Hippocampal formation (tissue), 2 donors: ENCODE data around the gene TAOK1.

Source experiments
- DNase-seq, 2 donors: peaks; one replicate each; lab custom pipeline; 2025; lab: John Stamatoyannopoulos, UW

Gene TAOK1

DNA sequence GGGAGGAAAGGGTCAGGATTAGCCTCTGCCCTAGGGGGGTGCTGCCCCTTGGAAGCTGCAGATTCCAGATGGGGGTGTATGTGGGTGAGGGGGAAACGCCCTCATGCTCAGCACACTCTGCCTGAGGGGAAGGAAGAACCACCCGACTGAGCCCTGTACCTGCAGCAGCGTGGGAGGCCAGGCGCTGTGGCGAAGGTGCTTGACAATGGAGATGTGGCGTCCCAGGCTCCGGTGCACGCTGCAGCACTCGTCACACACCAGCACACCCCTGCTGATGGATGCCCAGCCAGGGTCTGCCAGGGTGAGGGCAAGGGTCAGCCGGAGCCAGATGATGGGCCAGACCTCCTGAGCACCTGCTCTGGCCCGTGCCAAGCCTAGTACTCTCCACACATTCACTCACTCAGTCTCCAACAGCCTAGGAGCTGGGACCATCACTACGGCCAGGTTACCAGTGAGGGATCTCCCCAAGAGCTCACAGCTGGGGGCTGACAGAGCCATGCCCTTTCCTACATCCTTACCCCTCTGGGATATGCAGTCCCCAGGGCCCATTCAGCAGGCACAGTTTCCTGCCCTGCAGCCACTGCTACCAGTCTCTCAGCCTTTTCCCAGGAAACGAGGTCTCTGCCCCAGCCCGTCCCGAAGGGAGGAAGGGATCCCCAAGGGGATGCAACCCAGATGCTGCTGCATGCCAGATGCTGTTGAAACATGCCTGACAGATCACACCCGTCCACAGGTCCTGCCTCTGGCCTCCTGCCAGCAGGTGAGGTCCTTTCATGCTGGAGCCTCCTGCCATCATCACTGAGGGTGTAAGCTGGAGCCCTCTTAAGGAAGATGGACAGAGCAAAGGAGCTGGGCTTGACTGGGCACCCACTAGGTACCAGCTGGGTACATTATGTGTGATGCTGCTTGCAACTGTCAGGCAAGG is 193.4 kb downstream of the TAOK1 start:
- no peak for DNase-seq

DNA sequence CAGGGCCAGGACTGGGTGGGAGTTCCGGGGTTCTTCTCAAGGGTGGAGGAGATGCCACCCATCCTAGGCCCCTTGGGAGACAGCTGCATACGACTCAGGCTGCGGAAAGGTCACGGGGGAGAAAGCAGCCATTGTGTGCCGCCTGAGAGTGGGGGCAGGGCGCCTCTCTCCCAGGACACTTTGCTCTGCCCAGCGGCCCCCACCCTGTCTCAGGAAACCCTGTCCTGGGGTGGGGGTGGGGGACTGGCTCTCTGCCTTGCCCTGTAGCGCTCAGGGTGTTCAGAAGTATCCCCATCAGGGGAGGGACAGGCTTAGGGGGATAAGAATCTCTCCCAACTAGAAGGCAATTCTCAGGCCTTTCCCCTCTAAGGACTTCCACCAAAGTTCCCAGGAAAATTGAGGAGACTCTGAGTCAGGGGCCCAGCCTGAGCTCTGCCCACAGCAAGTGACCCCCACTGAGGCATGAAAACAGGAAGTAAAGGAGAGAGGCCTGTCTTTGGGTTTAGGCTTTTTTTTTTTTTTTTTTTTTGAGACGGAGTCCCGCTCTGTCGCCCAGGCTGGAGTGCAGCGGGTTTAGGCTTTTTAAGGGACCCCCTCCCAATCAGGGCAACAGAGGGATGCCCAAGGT is 194.4 kb downstream of the TAOK1 start:
- DNase-seq: peak; percentile 60 to 80

DNA sequence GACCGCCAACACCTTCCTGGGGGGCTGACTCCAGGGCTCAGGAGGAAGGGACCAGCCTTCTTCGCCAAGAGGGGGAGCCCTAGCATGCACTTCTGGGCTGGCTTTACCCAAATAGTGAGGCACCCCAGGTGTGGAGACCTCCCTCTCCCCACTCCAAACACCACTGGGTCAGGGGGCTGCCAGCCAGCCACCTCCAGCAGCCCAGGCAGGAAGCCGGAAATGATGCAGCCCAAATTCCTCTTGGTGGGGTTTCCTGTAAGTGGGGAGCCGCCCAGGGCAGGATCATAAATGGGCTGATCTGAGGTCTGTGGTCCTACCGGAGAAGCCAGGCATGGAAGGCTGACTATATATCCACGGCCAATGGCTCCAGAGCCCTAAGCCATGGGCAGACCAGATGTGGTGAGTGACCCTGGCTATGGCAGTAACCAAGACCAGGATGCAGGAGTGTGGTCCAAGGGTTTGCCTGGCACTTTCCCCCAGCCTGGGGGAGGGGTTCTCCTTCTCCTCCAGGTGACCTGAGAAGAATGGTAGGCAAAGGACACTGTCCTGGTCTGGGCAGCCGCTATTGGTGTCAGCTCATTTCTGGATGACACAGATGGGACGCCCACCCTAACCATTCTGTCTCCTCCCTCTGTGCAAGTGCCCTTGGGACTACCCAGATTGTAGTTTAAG is 195.1 kb downstream of the TAOK1 start:
- no peak for DNase-seq

DNA sequence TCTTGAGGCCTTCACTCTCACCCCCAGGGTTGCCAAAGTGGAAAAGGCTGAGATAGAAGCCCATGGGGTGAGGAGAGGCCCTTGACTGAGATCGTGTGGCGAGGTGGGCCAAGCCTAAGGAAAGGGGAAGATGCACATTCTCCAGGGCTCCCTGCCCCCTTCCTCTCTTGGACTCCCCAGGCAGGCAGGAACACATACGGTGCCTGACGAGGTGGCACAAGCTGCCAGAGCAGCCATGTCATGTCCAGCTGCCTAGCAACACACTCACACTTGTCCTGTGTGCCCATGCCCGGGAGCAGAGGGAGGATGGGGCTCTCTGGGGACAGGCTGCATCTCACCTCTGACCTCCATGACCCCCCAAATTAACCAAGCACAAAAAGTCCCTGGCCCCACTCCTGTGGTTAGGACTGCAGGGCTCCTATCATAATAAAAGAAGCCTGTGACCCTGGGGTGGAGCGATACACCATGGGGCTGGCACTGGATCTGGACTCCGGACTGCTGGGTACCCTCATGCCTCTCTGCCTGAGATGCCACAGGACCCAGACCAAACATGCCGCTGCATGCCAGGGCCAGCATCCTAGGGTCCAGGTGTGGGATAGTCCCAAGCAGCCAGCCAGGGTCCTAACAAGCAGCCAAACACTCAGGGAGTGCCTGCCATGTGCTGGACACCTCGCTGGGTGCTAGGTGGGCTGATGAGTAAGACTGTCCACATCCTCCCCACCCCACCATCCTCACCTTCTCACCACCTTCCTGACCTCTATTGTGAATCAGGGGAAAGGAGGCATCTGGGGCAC is 196.7 kb downstream of the TAOK1 start:
- no peak for DNase-seq

DNA sequence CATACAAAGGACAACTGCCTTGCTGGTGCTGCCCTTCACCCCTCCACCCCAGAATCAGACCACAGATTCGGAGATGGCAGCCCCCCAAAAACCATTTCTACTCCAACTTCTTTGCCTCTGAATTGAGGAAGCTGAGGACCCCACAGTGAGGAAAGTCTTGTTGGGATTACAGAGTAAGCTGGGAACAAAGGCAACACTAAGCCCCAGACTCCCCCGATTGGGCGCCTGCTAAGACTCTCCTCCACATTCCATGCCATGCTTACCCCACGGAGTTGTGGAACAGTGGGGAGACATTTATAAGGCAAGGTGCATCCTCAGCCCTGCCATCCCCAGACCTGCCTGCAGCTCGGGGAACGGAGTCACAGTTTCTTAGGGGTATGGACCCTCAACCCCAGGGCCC is 197.4 kb downstream of the TAOK1 start:
- DNase-seq: no peak

DNA sequence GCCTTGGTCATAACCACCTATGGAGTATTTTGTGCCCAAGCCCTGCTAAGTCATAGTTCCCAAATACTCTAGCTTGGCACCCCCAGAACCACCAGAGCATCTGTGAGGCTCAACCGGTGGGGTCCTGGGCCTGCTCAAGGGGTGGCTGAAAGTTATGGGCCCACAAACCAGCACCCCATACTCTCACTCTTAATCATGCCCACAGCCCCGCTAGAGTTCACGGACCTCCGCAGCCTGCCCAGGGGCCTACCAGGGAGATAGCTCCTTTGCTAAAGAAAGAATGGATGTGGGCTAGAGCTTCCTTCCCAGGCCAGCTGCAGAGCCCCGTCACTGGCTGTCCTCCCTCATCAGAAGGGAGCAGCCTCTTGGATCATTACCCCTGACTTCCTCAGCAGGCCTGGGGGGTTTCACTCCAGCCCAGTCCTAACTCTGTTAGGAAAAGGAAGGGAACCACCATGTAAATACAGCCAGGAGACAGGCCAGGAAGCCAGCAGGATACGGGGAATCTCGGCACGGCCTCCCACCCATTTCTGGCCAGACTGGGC is 197.9 kb downstream of the TAOK1 start:
- no peak for DNase-seq

DNA sequence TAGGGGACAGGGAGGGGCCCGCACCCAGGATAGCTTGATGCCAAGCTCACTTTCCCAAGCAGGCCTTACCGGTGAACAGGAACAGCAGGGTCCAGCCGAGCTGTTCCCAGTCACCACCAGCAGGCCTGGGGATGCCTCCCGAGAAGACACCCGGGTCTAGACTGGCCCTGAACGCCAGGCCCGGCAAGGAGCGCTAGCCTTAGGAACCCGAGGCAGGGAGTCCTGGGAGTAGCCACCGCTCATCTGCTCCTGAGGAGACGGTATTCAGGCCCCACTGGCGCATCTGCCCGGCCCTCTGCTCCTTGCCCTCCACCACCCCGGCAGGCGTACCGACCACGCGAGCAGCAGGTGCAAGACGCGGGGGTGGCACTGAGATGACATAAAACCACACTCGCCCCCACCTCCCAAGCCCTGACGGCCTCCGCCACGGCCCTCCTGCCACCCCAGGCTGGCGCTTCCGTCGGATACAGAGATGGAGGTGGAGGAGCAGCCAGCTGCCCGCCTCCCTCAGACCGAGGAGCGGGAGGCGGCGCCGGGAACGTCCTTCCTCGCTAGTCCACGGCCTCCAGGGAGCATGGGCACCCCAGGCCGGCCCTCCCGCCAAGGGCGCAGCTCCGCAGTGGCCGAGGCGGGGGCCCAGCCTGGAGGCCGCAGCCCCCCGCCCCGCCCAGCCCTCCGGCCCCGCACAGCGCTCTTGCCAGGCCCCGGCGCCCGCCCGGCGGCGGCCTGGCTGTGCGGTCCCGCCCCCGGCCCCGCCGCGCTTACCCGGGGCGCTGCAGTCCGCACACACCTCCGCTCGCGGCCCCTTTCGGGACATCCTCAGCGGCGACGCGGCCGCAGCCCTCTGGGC is 198.6 kb downstream of the TAOK1 start:
- DNase-seq: peak in 1 of 2 donors; percentile 30

DNA sequence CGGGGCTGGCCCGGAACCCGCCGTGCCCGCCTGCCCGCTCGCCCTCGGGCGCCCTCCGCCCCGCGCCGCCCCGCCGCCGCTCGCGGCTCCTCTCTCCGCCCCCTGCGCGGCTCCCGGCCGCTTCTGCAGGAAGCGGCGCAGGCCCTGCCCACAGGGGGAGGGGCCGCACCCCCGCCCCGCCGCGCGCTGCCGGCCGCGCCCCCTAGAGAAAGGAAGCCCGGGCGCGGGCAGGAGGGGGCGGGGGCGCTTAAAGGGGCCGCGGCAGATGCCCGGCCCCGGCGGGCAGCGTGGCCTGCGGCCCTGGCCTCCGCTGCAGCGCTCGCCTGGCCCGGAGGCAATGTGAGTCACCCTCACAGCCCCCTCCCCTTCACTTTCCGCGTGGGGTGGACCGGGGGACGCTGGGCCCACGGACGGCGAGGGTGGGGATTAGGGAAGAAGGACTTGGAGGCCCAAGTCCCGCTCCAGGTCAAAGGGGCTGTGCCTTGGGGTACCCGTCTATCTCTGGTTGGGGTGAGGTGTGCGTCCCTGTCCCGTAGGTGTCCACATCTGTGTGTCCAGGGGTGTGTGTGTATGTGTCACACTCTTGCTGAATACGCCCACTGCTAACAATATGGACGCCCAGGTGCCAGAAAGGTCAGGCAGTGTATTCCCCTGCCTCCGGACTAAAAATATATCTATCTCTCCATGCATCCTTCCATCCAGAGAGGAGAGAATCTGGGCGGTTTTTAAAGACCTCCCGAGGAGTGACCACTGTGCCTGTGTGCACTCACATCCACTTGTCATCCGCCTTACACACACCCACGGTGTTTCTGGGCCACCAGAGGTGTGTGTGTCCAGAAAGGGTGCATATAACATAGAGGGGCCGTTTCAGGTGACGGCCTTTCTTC is 199.6 kb downstream of the TAOK1 start, which contains the start of gene GIT1:
TSS of gene GIT1 (minus strand) at position 125 of the 887 bp plus-strand sequence. CDS start 270 bp downstream, outside the sequence.
- DNase-seq: peak; percentile 82 to 87

DNA sequence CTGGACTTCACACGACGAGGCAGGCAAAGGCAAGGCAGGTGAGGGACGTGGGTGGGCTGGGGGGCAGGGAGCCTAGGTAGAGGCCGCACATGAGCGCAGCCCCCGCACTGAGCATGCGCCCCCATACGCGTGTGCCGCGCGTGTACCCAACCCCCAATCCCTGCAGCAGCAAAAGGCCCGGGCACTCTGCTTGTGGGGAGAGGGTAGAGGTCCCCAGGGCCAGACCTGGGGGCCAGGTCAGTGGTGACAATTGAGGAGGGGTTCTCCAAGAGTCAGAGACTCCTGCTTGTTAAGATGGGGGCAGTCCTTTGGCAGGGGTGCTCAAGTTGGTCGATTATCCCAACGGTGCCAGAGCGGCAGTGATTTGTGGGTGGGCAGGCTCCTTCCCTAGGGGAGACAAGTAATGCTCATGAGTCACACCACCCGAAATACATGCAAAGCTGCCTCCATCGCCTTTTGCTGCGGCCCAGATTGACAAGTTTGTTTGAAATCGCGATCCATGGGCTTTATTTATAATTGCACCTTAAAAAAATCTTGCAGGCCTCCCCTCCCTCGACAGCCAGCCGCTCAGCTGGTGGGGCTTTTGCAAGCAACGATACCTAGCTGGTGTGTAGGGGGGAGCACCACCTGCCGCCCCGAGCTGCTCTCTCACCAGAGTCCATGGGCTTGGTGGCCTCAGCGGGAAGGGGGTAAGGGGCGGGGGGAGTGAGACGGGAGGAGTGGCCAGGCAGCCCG is 200.4 kb downstream of the TAOK1 start:
- peak in 1 of 2 donors; percentile 43 for DNase-seq

DNA sequence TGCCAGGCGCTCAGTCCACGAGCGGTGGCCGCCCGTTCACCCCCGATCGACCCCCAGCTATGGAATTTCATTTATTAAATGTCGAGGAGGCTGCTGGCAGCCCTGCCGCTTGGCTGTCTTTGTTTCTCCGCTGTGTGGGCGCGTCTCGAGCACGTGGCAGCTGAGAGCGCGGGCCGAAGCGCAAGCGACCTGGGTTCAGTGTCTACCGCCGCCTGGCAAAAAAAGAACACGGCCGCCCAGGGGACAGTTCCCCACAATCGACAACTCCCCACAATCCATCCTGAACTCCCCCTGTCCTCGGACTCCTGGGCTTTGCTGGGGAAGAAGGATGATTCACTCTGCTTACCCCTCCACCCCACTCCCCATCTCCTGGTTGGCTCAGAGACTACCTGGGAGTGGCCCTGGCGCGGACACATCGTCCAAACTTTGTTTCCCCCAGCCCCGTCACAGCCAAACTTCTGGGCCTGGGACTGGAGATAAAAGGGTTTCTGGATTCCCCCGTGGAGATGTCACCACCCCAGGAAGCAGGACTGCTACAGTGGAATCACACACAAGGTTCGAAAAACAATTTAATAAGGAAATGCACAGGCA is 201.1 kb downstream of the TAOK1 start:
- no peak for DNase-seq

DNA sequence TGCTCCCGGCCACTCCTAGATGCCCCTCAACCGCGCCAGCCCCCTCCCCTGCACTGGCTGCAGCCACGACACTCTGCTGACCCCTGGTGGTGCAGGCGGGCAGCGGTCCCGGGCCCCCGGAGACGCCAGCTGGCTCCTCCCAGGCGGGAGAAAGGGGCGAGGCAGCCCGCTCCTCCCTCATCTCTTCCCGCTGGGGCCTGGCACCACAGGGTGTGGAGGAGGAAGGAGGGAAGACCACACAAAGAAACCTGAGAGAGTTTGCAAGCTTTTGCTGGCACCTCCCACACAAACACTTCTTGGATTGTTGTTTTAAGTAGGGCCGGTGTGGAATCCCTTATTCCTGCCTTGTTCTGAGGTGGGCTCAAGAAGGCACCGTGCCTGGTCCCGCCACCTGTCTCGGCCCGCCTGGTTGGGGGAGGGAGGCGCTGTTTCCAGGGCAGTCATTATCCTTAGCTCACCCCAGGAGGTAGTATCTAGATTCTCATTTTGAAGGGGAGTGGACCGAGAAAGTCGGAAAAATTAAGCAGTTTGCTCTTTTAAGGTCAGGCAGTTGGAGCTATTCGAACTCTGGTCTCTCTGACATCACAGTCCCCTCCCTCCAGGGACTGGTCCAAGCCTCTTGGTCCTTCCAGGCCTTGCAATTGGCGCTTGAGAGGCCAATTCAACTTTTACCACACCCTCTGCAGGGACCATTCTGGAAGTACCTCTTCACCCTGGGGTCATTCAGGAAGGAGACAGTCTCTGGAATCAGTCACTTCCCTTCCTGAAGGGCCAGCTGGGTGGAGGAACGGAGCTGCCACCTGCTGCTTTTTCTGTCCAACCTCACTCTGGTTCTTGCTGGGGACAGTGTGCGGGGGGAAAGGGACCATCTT is 201.8 kb downstream of the TAOK1 start:
- DNase-seq: peak; percentile 83 to 91

DNA sequence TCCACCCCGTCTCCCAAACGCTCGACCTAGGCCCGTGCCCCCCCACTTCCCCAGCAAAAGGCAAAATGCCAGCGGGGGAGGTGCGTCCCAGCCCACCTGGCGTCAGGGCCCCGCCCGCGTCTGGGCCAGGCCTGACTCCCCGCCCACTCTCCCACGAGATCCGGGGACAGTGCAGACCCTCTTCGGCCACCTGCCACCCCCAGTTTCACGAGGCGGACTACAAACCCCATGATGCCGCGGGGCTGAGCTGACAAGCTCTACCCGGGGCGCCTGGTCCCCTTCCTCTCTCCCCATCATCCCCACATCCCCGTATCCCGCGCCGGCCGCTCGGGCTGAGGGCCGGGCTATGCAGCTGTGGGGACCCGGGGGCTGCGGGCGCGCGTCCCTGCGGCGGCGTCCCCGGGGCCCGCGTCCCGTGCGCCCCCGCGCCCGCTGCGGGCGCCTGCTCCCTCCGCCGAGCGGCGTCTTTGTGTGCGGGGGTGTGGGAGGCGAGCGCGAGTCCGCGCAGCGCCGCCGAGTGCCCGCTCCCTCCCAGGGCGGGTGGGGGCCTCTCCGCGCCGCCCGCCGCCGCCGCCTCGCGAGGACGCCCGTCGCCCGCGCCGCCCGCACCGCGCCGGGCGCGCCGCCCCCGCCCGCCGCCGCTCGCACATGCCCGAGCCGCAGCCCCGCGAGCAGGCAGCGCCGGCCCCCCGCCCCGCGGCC is 202.8 kb downstream of the TAOK1 start, which contains the start of gene ANKRD13B:
TSS of gene ANKRD13B (plus strand) at position 283 of the 702 bp plus-strand sequence. CDS start 490 bp downstream, outside the sequence.
- DNase-seq: peak; percentile 60 to 80

DNA sequence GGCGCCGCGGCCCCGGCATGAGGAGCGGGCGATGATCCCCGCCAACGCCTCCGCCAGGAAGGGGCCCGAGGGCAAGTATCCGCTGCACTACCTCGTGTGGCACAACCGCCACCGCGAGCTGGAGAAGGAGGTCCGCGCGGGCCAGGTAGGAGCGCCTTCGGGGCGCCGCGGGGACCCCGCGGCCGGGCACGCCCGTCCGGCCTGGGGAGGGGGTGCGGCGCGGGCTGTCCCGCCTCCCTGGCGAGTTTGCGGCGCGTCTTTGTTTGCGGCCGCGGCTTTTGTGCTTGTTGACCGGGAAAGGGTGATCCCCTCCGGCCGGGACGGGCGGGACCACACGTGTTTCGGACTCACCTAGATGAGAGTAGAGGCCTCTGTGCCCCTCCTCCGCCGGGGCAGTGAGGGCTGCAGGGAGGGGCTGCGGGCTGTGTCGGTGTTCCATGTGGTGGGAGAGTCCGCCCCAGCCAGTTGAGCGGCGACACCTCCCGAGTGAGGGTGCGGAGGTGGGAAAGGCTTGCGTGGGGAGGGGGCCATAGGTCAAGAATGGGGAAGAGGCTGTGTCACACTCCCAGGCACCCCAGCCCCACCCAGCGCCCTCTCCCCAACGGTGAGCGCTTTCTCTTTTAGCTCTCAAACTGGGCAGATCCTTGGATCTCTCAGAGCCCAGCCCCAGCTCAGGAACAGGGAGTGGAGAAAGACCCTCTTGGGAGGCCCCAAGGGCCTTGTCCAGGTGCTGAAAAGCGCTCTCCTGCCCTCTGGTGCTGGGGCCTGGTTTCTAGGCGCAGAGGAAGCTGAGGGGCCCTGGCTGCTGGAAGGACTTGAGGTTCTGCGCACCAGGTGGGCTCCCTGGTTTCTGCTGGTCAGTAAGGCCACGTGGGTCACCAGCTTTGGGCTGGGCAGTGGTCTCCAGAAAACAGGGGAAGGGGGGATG is 203.7 kb downstream of the TAOK1 start:
- no peak for DNase-seq

DNA sequence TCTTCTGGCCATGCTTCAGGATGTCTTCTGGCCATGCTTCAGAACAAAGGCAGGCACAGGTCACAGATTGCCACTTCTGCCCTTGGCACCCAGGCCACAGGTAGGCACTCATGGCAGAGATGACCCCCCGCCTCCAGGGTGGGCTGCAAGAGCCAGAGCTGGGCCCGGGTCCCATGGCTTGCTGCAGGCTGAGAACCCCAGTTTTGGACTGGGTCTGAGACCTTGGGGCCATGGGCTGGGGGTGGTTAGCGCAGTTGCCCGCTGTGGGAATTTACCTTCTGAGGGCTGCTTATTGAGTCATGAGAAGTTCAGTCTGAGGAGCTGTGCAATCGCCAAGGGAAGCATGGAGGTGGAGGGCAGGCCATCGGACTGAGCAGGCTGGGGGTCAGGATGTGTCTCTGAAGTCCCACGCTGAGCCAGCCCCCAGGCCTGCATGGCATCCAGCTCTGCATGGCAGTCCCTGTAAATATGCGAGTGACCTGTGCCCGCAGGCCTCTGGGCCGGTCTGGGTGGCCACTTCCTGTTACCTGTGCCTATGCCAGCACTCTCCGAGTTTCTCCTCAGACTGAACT is 204.4 kb downstream of the TAOK1 start:
- DNase-seq: no peak
